Dedifferentiated amniotic fluid mesenchymal stem cell (primary cell): ENCODE measurements around the gene MBNL2.

Source experiments
- DNase-seq: peaks from one replicate; pipeline ENCODE4 v3.0.0-alpha.2; 2016; ENCODE audit errors: extremely low spot score

Gene MBNL2

GRCh38 chr13:97441368-97441767 is 219.2 kb downstream of the MBNL2 start:
- no peak for DNase-seq
